ENCODE measurements around the gene PLCB4.

The PLCB4 gene

DNA sequence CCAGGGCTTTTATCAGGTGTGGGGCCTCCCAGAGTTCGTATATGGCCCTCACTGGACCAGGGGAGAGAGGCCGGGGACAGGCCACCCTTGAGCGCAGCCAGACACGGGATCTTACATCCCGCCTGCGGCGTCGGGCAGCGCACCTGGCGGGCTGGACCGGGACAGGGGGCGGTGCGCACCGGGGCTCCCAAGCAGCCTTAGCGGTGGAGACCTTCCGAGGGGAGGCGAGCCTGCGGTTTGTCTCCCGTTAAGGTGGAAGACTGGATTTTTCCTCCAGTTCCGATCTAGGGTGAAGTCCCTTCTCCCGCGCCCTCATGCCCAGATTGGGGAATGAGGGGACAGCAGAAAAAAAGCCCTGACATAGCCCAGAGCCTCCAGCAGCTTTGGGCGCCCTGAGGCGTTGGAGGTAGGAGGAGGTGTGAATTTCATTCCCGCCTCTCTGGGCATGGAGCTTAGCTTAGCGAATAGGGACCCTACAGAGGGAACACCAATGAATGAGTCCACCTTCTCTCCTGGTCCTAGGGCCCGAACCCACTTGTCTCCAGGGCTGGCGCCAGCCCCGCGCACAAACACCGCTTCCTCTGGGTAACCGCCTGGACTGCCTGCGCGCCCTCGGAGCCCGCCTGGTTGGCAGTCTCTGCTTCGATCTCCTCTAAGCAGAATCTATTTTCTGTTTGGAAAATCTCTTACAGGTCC is 438.8 kb downstream of the PLCB4 start:
- Histone ChIP-seq H3K27ac (ENCODE audit: extremely low read depth, low read depth, low read length) (no peak overlapping the region), H3K9me3 (ENCODE audit: control insufficient read depth, insufficient read depth, low read depth, low read length) (no peaks in the 10 kb centered on the region), H3K36me3 (ENCODE audit: control insufficient read depth in 2 of 2, insufficient read depth in 1 of 2, low read length in 2 of 2) (no peaks in the 10 kb centered on the region), H3K4me1 (ENCODE audit: control insufficient read depth, insufficient read depth, low read length) (no peaks in the 10 kb centered on the region), H3K4me3 (ENCODE audit: low read depth, low read length) (no peak overlapping the region)
- ChIA-PET POLR2A (no interaction called here), CTCF (no interaction called here)
- no peak for TF ChIP-seq ZNF133 (tag by site-specific recombination; IDR thresholded peaks at IDR 0.05)
- no peak for TF ChIP-seq ZFP41 (tag by site-specific recombination; IDR thresholded peaks at IDR 0.05; ENCODE audit: borderline replicate concordance)
- TF ChIP-seq ZNF26 (tag by site-specific recombination; IDR thresholded peaks at IDR 0.05): no peak
- TF ChIP-seq ZNF521 (tag by site-specific recombination; IDR thresholded peaks at IDR 0.05): no peak
- no peak for TF ChIP-seq ZNF223 (tag by site-specific recombination; IDR thresholded peaks at IDR 0.05)
- TF ChIP-seq, protein P1, sequence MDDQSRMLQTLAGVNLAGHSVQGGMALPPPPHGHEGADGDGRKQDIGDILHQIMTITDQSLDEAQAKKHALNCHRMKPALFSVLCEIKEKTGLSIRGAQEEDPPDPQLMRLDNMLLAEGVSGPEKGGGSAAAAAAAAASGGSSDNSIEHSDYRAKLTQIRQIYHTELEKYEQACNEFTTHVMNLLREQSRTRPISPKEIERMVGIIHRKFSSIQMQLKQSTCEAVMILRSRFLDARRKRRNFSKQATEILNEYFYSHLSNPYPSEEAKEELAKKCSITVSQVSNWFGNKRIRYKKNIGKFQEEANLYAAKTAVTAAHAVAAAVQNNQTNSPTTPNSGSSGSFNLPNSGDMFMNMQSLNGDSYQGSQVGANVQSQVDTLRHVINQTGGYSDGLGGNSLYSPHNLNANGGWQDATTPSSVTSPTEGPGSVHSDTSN (CRISPR knock-in tag; IDR thresholded peaks at IDR 0.05): no peak
- TF ChIP-seq ZNF221 (tag by site-specific recombination; IDR thresholded peaks at IDR 0.05; ENCODE audit: borderline replicate concordance): no peak
- TF ChIP-seq ZNF830 (tag by site-specific recombination; IDR thresholded peaks at IDR 0.05; ENCODE audit: low read depth): no peak
- no peak for TF ChIP-seq ZNF561 (tag by site-specific recombination; IDR thresholded peaks at IDR 0.05; ENCODE audit: borderline replicate concordance)

DNA sequence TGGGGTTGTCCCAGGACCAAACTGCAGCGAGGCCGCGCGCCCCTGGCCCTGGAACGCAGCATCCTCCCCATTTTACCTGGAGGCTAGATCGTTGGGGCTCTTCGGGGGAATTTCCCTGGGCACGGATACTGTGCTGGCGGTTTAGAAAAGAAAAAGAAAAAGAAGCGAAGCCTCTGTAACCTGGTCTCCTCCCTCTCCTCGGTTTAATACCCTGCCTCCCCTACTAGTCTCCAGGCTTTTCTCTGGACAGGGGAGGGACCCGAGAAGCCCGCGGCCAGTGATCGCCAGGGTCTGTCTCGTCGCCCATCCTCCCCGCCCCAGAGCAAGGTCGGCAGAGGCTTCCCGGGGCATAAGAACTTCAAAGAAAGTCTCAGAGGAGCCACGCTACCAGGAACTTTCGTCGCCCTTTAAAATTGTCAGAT is 439.4 kb downstream of the PLCB4 start:
- Histone ChIP-seq H3K9me3 (ENCODE audit: control insufficient read depth, insufficient read depth, low read depth, low read length) (no peaks in the 10 kb centered on the region), H3K4me3 (ENCODE audit: low read depth, low read length) (no peak overlapping the region), H3K27ac (ENCODE audit: extremely low read depth, low read depth, low read length) (no peak overlapping the region), H3K4me1 (ENCODE audit: control insufficient read depth, insufficient read depth, low read length) (no peaks in the 10 kb centered on the region), H3K36me3 (ENCODE audit: control insufficient read depth in 2 of 2, insufficient read depth in 1 of 2, low read length in 2 of 2) (no peaks in the 10 kb centered on the region)
- TF ChIP-seq ZNF292 (tag by site-specific recombination; IDR thresholded peaks at IDR 0.05; ENCODE audit: borderline replicate concordance, low read depth) (no peak), ZNF350 (tag by site-specific recombination; IDR thresholded peaks at IDR 0.05) (no peak), ZNF621 (tag by site-specific recombination; IDR thresholded peaks at IDR 0.05) (no peak), IKZF3 (tag by site-specific recombination; IDR thresholded peaks at IDR 0.05) (no peak), REST (tag by site-specific recombination; IDR thresholded peaks at IDR 0.05) (no peak)
- ChIA-PET CTCF (no interaction called here), POLR2A (no interaction called here)

- TF ChIP-seq ZNF610 (tag by site-specific recombination; IDR thresholded peaks at IDR 0.05; ENCODE audit: borderline replicate concordance) (no peak), ZNF707 (tag by site-specific recombination; IDR thresholded peaks at IDR 0.05) (no peak), SCRT1 (tag by site-specific recombination; IDR thresholded peaks at IDR 0.05; ENCODE audit: borderline replicate concordance) (no peak), HOXD13 (CRISPR knock-in tag; IDR thresholded peaks at IDR 0.05; ENCODE audit: borderline replicate concordance) (no peak), HOXC10 (CRISPR knock-in tag; IDR thresholded peaks at IDR 0.05) (no peak), GLI2 (tag by site-specific recombination; IDR thresholded peaks at IDR 0.05; ENCODE audit: borderline replicate concordance, low read depth) (no peak), ZNF404 (tag by site-specific recombination; IDR thresholded peaks at IDR 0.05) (no peak), ZNF433 (tag by site-specific recombination; IDR thresholded peaks at IDR 0.05; ENCODE audit: low read depth) (no peak), ZNF19 (tag by site-specific recombination; IDR thresholded peaks at IDR 0.05; ENCODE audit: low read depth) (no peak), WT1 (tag by site-specific recombination; IDR thresholded peaks at IDR 0.05) (no peak)
- H3K9me3 ChIP-seq (ENCODE audit: control insufficient read depth, insufficient read depth, low read depth, low read length): no peaks in the 10 kb centered on the region
- no peaks in the 10 kb centered on the region for H3K36me3 ChIP-seq (ENCODE audit: control insufficient read depth in 2 of 2, insufficient read depth in 1 of 2, low read length in 2 of 2)
- ChIA-PET POLR2A (no interaction called here), CTCF (no interaction called here)
- H3K27ac ChIP-seq (ENCODE audit: extremely low read depth, low read depth, low read length): no peak overlapping the region
- H3K4me1 ChIP-seq (ENCODE audit: control insufficient read depth, insufficient read depth, low read length): no peaks in the 10 kb centered on the region
- no peak overlapping the region for H3K4me3 ChIP-seq (ENCODE audit: low read depth, low read length)
Observed at GRCh38 chr20:9508696-9509178, 439.9 kb downstream of the PLCB4 start.

All from HEK293 (cell line).